ENCODE measurements around the gene DAB2IP. TPM values are rescaled to one million over a fixed set of nuclear protein-coding genes. Genes with fewer than 3 reads are reported as not detected.

The DAB2IP gene
- total RNA-seq, 1 donor from 2014 or later, result 24.3 TPM

DNA sequence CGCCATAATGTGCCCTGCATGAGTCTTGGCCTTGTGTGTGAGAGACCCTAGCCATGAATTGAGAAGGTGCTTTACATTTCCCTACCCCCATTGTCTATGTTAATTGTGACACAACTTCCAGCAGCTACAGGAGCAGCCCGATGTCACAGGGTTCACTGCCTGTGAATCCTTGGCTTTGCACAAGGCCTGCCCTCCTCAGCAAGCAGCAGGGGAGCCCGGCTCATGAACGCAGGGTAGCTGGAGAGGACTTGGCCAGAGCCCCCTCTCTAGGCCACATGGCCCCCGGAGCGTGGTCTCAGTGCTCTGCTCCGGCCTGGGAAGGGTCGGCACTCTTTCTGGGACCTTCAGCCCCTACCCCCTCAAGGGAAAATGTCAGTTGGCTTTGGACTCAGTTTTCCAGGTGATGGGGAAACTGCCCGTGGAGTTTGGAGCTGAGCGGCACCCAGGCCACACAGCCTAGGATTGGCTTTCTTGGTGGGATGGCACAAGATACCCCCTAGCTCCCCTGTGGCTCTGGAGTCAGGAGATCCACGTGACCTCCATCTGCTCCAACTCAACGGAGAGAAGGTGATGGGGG is 160.8 kb downstream of the DAB2IP start:
- H3K4me1 Mint-ChIP-seq, result peaks cover 44% of the 10 kb centered on the region
- Histone ChIP-seq H4K20me1 (ENCODE audit: low read depth) (no peaks in the 10 kb centered on the region), H3K9ac (no peak overlapping the region), H3K4me1 (peaks cover 24% of the 10 kb centered on the region), H3K36me3 (no peaks in the 10 kb centered on the region), H3K4me2 (no peak overlapping the region), H3K4me3 (no peak overlapping the region), H2AFZ (replicated peaks) (no peak overlapping the region), H3F3A (ENCODE audit: low read depth) (no peaks in the 10 kb centered on the region), H3K27me3 (no peaks in the 10 kb centered on the region), H3K27ac (no peak overlapping the region), H3K79me2 (ENCODE audit: low read depth) (no peaks in the 10 kb centered on the region), H3K9me3 (ENCODE audit: low read depth) (no peaks in the 10 kb centered on the region)
- H3K4me3 Mint-ChIP-seq, result no peak overlapping the region
- H3K27ac Mint-ChIP-seq, result peak overlapping the region; percentile 69
- H3K36me3 Mint-ChIP-seq, result no peaks in the 10 kb centered on the region
- TF ChIP-seq, protein P1, sequence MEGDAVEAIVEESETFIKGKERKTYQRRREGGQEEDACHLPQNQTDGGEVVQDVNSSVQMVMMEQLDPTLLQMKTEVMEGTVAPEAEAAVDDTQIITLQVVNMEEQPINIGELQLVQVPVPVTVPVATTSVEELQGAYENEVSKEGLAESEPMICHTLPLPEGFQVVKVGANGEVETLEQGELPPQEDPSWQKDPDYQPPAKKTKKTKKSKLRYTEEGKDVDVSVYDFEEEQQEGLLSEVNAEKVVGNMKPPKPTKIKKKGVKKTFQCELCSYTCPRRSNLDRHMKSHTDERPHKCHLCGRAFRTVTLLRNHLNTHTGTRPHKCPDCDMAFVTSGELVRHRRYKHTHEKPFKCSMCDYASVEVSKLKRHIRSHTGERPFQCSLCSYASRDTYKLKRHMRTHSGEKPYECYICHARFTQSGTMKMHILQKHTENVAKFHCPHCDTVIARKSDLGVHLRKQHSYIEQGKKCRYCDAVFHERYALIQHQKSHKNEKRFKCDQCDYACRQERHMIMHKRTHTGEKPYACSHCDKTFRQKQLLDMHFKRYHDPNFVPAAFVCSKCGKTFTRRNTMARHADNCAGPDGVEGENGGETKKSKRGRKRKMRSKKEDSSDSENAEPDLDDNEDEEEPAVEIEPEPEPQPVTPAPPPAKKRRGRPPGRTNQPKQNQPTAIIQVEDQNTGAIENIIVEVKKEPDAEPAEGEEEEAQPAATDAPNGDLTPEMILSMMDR (IDR thresholded peaks at IDR 0.05), result no peak
- no peak for TF ChIP-seq EZH2 (IDR thresholded peaks at IDR 0.05)
- no peak for TF ChIP-seq EZH2phosphoT487 (IDR thresholded peaks at IDR 0.05)
- peaks cover 13% of the 10 kb centered on the region for H3K27me3 Mint-ChIP-seq (ENCODE audit: insufficient read depth, low read depth)
- no peak for DNase-seq (ENCODE audit: low spot score)
- no peaks in the 10 kb centered on the region for H3K9me3 Mint-ChIP-seq

DNA sequence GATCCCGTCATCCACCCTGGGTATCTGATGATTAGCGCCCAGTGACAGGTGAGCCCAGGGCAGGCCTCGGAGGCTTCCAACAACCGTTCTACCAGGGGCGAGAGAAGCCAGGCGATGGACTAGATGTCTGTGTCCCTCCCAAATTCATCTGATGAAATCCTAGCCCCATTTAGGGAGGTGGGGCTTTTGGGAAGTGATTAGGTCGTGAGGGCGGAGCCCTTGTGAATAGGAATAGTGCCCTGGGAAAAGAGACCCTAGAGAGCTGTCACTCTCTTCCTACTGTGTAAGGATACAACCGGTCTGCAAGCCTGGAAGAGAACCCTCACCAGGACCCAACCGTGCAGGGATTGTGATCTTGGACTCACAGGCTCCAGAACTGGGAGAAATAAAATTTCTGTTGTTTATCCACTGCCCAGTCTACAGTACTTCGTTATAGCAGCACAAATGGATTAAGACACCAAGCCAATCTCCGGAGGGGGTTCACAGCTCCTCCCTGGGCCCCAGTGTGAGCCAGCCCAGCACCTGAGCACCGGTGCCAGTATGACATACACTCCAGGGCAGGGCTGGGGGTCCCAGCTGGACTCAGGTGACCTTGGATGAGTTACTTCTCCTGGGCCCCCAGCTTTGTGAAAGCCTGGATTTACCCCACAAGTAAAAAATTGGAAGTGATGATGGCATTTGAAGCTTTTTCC is 162.2 kb downstream of the DAB2IP start:
- Mint-ChIP-seq H3K4me3 (no peak overlapping the region), H3K36me3 (no peaks in the 10 kb centered on the region), H3K4me1 (peaks cover 59% of the 10 kb centered on the region), H3K27me3 (ENCODE audit: insufficient read depth, low read depth) (peaks cover 17% of the 10 kb centered on the region), H3K27ac (no peak overlapping the region), H3K9me3 (no peaks in the 10 kb centered on the region)
- Histone ChIP-seq H3K9me3 (ENCODE audit: low read depth) (no peaks in the 10 kb centered on the region), H3K36me3 (no peaks in the 10 kb centered on the region), H3K9ac (no peak overlapping the region), H3F3A (ENCODE audit: low read depth) (no peaks in the 10 kb centered on the region), H4K20me1 (ENCODE audit: low read depth) (no peaks in the 10 kb centered on the region), H3K27me3 (no peaks in the 10 kb centered on the region), H3K27ac (no peak overlapping the region), H3K79me2 (ENCODE audit: low read depth) (no peaks in the 10 kb centered on the region), H3K4me3 (no peak overlapping the region), H3K4me1 (peaks cover 24% of the 10 kb centered on the region), H2AFZ (replicated peaks) (no peak overlapping the region), H3K4me2 (peak overlapping the region; percentile 31)
- peak; percentile 42 for DNase-seq (ENCODE audit: low spot score)
- TF ChIP-seq, protein P1 (IDR thresholded peaks at IDR 0.05), result no peak
- no peak for TF ChIP-seq EZH2phosphoT487 (IDR thresholded peaks at IDR 0.05)
- no peak for TF ChIP-seq EZH2 (IDR thresholded peaks at IDR 0.05)

DNA sequence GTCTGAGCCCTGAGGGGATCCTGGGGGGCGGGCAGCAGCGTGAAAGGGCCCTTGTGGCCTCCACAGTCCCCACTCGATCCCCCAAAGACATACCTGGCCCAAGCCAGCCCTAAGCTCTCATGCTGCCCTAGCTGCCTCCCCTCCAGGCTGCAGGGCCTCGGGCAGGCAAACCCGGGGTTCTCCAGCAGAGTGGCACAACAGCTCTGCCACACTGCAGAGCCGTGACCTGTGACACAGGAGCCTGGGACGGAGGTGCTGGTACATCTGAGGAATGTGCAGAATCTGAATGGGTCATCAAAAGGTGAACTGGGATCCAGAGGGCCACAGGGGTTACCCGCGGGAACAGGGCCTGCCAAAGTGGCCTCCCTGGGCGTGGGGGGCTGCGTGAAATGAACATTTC is 163.2 kb downstream of the DAB2IP start:
- Histone ChIP-seq H4K20me1 (ENCODE audit: low read depth) (no peaks in the 10 kb centered on the region), H3K4me3 (no peak overlapping the region), H3K27ac (no peak overlapping the region), H3K79me2 (ENCODE audit: low read depth) (no peaks in the 10 kb centered on the region), H3K4me2 (no peak overlapping the region), H3K9me3 (ENCODE audit: low read depth) (no peaks in the 10 kb centered on the region), H2AFZ (replicated peaks) (no peak overlapping the region), H3F3A (ENCODE audit: low read depth) (peaks cover 4% of the 10 kb centered on the region), H3K36me3 (no peaks in the 10 kb centered on the region), H3K9ac (no peak overlapping the region), H3K4me1 (peaks cover 32% of the 10 kb centered on the region), H3K27me3 (no peaks in the 10 kb centered on the region)
- Mint-ChIP-seq H3K9me3 (no peaks in the 10 kb centered on the region), H3K4me3 (no peak overlapping the region), H3K27me3 (ENCODE audit: insufficient read depth, low read depth) (peaks cover 19% of the 10 kb centered on the region), H3K4me1 (peaks cover 68% of the 10 kb centered on the region), H3K36me3 (no peaks in the 10 kb centered on the region), H3K27ac (no peak overlapping the region)
- TF ChIP-seq EZH2phosphoT487 (IDR thresholded peaks at IDR 0.05), result no peak
- TF ChIP-seq, protein P1 (IDR thresholded peaks at IDR 0.05), result no peak
- DNase-seq (ENCODE audit: low spot score), result no peak

Data from neural progenitor cell (in vitro differentiated cells).